Right atrium auricular region (tissue), 2 donors: ENCODE data around the gene TANK. TPM values are rescaled to one million over a fixed set of nuclear protein-coding genes. Genes with fewer than 3 reads are reported as not detected.

Experiments used
- DNase-seq: peaks from one replicate; pipeline ENCODE4 v3.0.0-alpha.2; 2019; ENCODE audit warnings: low spot score
- H3K27ac ChIP-seq, 2 donors: fragments of 200-600 bp; sonication (generic); 1 replicate in 1 of 2; 2 replicates in 1 of 2; pipeline ENCODE4 v1.5.1; 2016 to 2019
- H3K27me3 ChIP-seq, 2 donors: fragments of 200-600 bp; sonication (generic); one replicate each; pipeline versions ENCODE4 v1.5.1 to v1.6.0; 2017 to 2019
- H3K36me3 ChIP-seq: fragments of 200-600 bp; sonication (generic); one replicate; pipeline ENCODE4 v1.5.1; 2016
- H3K4me1 ChIP-seq, 2 donors: fragments of 200-600 bp; sonication (generic); one replicate each; pipeline versions ENCODE4 v1.5.1 to v1.6.0; 2017 to 2019
- H3K4me3 ChIP-seq, 2 donors: fragments of 200-600 bp; sonication (generic); 1 replicate in 1 of 2; 2 replicates in 1 of 2; pipeline ENCODE4 v1.5.1; 2017 to 2019; ENCODE audit warnings: mild to moderate bottlenecking in 1 of 2, moderate library complexity in 1 of 2
- H3K9me3 ChIP-seq, 2 donors: fragments of 200-600 bp; sonication (generic); one replicate each; pipeline ENCODE4 v1.5.1; 2019
- CTCF ChIP-seq, 2 donors: fragments of 200-600 bp; sonication (generic); IDR thresholded peaks; one replicate each; pipeline ENCODE4 v1.5.1; 2019; ENCODE audit warnings: antibody characterized with exemption in 2 of 2
- total RNA-seq, 2 donors: library from RNA; depleted of rRNA; stranded (reverse); fragments of >200 nt; gene quantifications; one replicate each; pipeline ENCODE4 v1.1.0, GENCODE V29; 2016

The TANK gene
- total RNA-seq, 2 donors from 2014 or later = 40.2 to 50.9 TPM

- H3K4me1 ChIP-seq = no peaks in the 10 kb centered on the region
- no peak for TF ChIP-seq CTCF (IDR thresholded peaks at IDR 0.05)
- no peak overlapping the region for H3K27ac ChIP-seq
- H3K36me3 ChIP-seq = no peaks in the 10 kb centered on the region
- peaks cover 20 to 37% of the 10 kb centered on the region in 2 donors for H3K9me3 ChIP-seq
- H3K27me3 ChIP-seq = no peaks in the 10 kb centered on the region
- DNase-seq = no peak
- no peak overlapping the region for H3K4me3 ChIP-seq
Observed at GRCh38 chr2:161146209-161146775, 13.9 kb upstream of the TANK start.

- H3K4me3 ChIP-seq = no peak overlapping the region
- no peaks in the 10 kb centered on the region for H3K36me3 ChIP-seq
- H3K4me1 ChIP-seq = no peaks in the 10 kb centered on the region
- TF ChIP-seq CTCF (IDR thresholded peaks at IDR 0.05) = no peak
- DNase-seq = no peak
- H3K9me3 ChIP-seq = peaks cover 20 to 37% of the 10 kb centered on the region in 2 donors
- H3K27me3 ChIP-seq = no peaks in the 10 kb centered on the region
- no peak overlapping the region for H3K27ac ChIP-seq
Observed at GRCh38 chr2:161146996-161147395, 13.2 kb upstream of the TANK start.

- H3K36me3 ChIP-seq = no peaks in the 10 kb centered on the region
- TF ChIP-seq CTCF (IDR thresholded peaks at IDR 0.05) = no peak
- no peaks in the 10 kb centered on the region for H3K27me3 ChIP-seq
- peaks cover 20 to 37% of the 10 kb centered on the region in 2 donors for H3K9me3 ChIP-seq
- no peak for DNase-seq
- no peak overlapping the region for H3K4me3 ChIP-seq
- no peak overlapping the region for H3K27ac ChIP-seq
- no peaks in the 10 kb centered on the region for H3K4me1 ChIP-seq
Observed at GRCh38 chr2:161147856-161148255, 12.4 kb upstream of the TANK start.

- H3K4me3 ChIP-seq = no peak overlapping the region
- H3K27me3 ChIP-seq = no peaks in the 10 kb centered on the region
- peaks cover 20 to 37% of the 10 kb centered on the region in 2 donors for H3K9me3 ChIP-seq
- H3K36me3 ChIP-seq = no peaks in the 10 kb centered on the region
- H3K4me1 ChIP-seq = no peaks in the 10 kb centered on the region
- no peak for DNase-seq
- H3K27ac ChIP-seq = no peak overlapping the region
- TF ChIP-seq CTCF (IDR thresholded peaks at IDR 0.05) = no peak
Observed at GRCh38 chr2:161150704-161151103, 9.5 kb upstream of the TANK start.

GRCh38 chr2:161152302-161152701 lies 7.9 kb upstream of the TANK start:
- Histone ChIP-seq H3K27me3 (no peaks in the 10 kb centered on the region), H3K36me3 (no peaks in the 10 kb centered on the region), H3K4me1 (no peaks in the 10 kb centered on the region), H3K27ac (no peak overlapping the region), H3K4me3 (no peak overlapping the region), H3K9me3 (peaks cover 20 to 37% of the 10 kb centered on the region in 2 donors)
- TF ChIP-seq CTCF (IDR thresholded peaks at IDR 0.05) = no peak
- no peak for DNase-seq

GRCh38 chr2:161158882-161159281 lies 1.3 kb upstream of the TANK start:
- Histone ChIP-seq H3K36me3 (peaks cover 9% of the 10 kb centered on the region), H3K9me3 (no peaks in the 10 kb centered on the region)

More at GRCh38 chr2:161158882-161159281, 1.3 kb upstream of the TANK start:
- Histone ChIP-seq H3K27me3 (no peaks in the 10 kb centered on the region), H3K4me1 (peaks cover 0 to 26% of the 10 kb centered on the region in 2 donors), H3K4me3 (no peak overlapping the region), H3K27ac (peak overlapping the region in 1 of 2 donors; percentile 89)
- TF ChIP-seq CTCF (IDR thresholded peaks at IDR 0.05) = no peak
- DNase-seq = no peak
